HG02852 (cell line): ENCODE results near the gene RHOH.

Experiments
- ATAC-seq: cut with Tn5 transposase; IDR thresholded peaks from one replicate; pipeline ENCODE4 v1.9.1; 2021; ENCODE audit warnings: mild to moderate bottlenecking, moderate library complexity; ENCODE audit not compliant: unreplicated experiment

RHOH gene

DNA sequence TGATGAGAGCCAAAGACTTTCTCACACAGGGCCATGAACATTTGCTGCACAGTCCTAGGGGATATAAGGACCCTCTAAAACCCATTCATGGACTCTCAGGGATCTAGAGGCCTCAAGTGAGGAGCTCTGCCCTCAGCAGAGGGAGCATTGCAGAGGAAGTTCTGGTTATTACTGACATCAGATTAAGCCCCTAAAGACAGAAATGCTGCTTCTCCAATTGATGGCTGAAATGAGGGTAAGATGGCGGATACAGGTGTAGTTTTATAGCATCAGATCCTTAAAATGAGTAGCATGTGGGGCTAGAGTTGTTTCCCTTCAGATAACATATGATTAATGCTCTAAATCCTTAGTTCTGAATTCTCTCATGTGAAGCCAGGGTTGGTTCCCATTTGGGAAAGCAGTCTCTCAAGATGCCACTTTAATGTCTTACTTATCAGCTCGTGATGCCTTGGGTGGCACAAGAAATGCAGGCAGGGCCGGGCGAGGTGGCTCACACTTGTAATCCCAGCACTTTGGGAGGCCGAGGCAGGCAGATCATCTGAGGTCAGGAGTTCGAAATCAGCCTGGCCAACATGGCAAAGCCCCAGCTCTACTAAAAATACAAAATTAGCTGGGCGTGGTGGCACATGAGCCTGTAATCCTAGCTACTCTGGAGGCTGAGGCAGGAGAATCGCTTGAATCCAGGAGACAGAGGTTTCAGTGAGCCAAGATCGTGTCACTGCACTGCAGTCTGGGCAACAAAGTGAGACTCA is 7.9 kb downstream of the RHOH start:
- no peak for ATAC-seq

GRCh38 chr4:40205259-40206198 is 8.7 kb downstream of the RHOH start:
- ATAC-seq: peak; percentile 62

DNA sequence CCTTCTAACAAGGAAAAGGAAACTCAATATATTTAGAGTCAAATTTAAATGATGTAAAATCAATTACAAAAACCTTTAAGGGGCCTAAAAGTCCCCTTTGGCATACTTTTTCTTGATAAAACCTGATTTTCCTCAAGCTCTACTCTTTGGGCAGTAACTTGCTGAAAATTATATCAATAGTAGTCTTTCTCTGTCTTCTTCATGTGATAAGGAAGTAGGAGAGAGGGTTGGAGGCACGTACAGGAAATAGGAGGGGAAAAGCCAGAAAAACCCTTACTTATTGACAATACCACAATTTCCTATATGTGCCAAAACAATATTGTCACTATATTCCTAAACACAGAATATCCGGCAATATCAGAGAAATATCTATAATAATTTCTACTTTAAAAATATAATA is 9.6 kb downstream of the RHOH start:
- ATAC-seq: no peak

- ATAC-seq: no peak
These were observed 12.6 kb downstream of the RHOH start for GRCh38 chr4:40209401-40209800.

DNA sequence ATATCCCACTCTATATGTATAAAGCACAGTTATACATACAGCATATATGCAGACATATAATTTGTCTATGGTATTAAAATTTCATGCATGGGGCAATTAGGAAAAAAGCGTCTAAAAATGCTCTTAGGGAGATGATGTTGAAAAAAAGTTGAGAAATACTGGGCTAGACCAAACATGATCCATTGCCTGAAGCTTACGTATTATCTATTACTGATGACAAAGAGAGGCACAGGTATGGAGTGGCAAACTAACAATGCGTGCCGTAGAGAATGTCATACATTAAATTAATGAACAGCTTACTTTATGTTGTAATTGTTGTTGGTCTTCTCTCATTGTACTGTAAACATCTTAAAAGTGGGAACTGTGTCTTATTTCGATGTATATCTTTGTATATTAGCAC is 13.9 kb downstream of the RHOH start:
- no peak for ATAC-seq

DNA sequence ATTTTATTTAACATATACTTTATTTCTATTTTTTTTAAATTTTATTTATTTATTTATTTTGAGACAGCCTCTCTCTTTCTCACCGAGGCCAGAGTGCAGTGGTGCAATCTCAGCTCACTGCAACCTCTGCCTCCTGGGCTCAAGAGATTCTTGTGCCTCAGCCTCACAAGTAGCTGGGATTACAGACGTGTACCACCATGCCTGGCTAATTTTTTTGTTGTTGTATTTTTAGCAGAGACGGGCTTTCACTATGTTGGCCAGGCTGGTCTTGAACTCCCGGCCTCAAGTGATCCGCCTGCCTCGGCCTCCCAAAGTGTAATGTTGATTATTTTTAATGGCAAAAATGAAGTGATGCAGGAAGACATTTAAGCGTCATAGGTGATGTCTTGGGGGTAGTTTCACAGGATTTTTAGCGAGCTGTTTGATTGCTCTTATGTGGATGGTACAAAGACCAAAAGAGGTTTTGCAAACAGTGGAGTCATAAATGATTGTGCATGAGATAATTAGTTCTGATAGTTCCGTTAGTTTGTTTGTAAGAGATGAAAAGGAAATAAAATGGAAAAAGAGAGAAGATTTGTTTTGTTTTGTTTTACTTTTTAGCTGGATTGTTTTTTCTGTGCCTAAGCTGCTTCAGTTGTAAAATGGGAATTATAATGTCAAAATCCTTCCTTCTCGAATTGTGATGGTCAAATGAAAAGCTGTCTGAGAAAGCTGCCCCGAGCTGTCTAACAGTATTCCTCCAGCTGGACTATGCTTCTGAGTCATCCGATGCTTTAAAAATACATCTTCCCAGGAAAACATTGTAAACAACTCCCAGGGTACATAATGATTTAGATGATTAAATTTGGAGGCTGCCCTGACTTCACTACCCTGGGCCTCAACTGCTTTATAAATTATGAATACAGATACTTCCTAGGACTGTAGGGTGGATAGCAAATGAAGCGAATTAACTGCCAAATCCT is 14.7 kb downstream of the RHOH start:
- ATAC-seq: no peak

DNA sequence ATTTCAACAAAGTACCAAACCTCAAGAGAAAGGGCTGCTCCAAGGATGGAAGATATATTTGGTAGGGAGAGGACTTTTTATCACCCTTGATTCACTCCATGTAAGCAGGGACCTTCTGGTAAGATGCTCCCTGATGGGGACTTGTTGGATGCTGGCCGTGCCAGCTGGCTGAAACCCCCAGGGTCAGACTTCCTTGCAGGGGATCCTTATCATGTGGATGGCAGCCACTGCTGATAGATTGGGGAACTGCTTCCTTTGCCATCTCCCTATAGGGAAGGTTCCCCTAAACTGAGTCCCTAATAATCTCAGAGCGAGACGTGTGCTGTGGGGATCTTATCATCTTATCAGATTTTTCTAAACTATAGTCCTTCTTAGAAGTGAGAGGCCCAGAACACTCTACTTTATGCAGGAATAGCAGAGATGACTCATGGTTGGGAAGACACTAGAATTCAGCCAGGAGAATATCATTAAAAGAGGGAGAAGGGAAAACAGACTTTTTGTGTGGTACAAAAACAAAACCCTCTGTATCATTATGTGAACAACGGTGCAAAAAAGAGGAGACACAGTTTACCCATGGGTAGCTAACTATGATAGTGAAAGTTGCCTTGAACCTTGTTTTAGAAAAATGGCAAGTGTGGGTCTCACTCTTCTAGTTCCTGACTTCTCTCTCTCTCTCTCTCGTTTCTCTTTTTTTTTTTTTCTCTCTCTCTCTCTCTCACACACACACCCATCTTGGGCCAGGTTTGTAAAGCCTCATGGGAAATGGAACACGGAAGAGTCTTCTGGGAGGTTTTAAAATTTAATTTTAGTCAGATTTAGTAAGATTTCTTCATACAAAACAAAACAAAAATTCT is 16.1 kb downstream of the RHOH start:
- ATAC-seq: no peak

- ATAC-seq: no peak
These were observed 17.2 kb downstream of the RHOH start for GRCh38 chr4:40214038-40214437.

DNA sequence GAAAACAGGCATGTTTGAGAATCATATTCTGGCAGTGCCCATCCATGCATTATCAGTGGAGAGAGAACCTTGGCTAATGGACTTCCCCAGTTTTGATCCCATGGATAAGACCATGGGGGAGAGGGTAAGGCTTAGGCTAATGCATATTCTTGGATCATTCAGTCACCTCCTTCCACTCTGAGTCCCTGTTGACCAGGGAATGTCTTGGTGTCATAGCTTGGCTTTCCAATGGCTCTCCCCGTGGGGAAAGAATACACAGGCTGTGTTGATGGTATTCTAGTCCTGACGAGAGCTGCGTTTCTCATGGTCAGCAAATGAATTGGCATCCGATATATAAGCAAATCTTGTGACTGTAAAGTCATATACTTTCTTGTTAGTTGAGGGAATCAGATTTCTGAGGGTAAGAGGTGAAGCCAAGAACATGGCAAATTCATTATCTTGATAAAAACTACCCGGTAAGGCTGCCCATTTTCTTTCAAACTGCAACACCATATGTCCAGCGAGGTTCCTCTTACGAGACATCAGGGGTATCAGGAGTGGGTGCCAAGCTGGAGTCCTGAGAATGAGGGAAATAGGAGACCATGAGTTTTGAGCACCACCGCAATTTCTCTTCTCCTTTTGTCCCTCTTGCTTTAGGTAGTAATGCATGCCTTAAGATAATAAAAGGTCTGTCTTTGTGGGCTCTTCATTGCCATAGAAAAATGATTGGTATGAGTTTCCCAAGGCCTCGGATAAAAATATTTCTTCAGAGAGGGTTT is 18.0 kb downstream of the RHOH start:
- ATAC-seq: no peak

GRCh38 chr4:40216622-40217366 is 20.0 kb downstream of the RHOH start:
- no peak for ATAC-seq

DNA sequence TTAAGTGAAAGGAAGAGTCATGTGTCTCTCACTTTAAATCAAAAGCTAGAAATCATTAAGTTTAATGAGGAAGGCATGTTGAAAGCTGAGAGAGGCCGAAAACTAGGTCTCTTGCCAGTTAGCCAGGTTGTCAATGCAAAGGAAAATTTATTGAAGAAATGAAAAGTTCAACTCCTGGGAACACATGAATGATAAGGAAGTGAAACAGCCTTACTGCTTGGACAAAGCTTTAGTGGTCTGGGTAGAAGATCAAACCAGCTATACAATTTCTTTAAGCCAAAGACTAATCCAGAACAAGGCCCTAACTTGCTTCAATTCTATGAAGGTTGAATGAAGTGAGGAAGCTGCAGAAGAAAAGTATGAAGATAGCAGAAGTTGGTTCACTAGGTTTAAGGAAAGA is 24.9 kb downstream of the RHOH start:
- ATAC-seq: no peak

GRCh38 chr4:40223343-40223742 is 26.5 kb downstream of the RHOH start:
- no peak for ATAC-seq

DNA sequence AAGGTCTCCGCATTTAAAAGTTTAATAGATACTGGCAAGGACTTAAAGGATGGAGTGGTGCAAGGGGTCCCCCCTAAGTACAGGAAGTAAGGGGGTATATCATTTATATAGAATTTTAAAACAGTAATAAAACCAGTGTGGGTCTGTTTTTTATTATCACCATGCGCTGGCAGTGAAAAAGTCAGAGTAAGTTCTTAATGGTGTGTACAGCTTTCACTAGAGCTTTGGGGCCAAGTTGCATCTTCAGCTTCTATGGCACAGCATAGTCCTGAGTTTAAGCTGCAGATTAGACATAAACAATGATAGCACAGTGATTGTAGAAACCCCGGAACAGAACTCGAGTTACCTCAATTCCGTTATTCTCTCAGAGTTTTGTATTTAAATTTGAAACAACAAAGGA is 27.6 kb downstream of the RHOH start:
- ATAC-seq: no peak

DNA sequence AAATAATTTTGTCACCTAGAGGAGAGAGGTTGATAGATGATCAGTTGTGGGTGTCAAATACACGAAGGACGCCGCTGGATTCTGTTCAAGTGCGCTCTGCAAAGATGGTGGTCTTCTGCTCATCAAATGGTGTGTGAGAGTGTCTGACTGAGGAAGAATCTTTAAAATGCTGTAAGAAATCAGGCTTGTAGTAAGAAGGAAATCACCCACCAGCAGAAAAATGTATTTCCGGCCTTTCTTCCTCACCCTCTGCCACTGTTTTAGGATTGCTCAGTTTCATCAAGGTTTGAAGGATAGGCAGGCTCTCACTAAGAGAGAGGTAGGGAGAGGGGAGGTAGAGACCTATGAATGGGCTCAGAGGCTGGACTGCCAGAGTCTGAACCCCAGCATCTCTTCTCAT is 28.7 kb downstream of the RHOH start:
- no peak for ATAC-seq

- peak; percentile 58 for ATAC-seq
These were observed 30.5 kb downstream of the RHOH start for GRCh38 chr4:40227284-40227683.

DNA sequence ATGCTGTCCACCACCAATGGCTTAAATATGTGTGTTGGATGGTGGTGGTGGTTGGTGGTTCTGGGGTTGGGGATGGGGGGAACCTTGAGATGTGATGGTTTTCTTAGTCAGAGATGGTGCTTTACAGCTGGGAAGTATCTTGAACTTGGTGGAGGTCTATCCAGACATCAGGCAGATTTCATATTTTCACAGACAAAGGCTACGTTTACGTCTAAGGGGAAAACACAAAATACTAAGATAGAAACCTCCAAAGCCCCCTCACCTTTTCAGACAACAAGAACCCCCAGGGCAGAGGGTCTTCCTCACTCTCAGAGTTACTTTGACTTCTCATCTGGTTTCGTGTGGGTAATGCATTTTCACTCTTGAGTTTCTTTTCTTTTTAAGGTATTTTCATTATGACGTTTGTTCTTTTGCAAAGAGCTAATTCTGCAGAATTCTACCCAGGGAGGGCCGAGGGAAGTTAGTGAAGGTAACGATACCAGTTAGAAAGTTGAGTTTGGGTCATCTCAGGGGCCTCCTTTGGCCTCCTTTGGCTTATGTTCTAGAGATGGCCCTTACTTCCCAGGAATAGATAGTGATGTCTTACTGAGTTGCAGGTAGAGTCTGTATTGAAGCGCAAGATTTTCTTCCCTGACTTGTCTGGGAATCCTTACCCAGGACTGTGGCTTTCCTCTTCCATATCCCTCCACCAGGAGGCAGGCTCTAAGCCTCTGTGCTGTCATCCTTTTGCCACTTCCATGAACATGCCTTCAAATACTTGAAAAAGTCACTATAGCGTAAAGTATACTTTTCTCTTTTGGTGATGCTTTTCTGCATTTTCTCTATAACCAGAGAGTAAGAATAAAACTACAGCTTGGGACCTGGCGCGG is 31.9 kb downstream of the RHOH start:
- peak; percentile 62 for ATAC-seq

GRCh38 chr4:40231316-40231863 is 34.6 kb downstream of the RHOH start:
- ATAC-seq: no peak
